GM21619 (cell line): ENCODE results near the gene OR2AE1.

Source experiments
- ATAC-seq: cut with Tn5 transposase; IDR thresholded peaks from one replicate; pipeline ENCODE4 v1.9.1; 2021; ENCODE audit not compliant: unreplicated experiment

The OR2AE1 gene

DNA sequence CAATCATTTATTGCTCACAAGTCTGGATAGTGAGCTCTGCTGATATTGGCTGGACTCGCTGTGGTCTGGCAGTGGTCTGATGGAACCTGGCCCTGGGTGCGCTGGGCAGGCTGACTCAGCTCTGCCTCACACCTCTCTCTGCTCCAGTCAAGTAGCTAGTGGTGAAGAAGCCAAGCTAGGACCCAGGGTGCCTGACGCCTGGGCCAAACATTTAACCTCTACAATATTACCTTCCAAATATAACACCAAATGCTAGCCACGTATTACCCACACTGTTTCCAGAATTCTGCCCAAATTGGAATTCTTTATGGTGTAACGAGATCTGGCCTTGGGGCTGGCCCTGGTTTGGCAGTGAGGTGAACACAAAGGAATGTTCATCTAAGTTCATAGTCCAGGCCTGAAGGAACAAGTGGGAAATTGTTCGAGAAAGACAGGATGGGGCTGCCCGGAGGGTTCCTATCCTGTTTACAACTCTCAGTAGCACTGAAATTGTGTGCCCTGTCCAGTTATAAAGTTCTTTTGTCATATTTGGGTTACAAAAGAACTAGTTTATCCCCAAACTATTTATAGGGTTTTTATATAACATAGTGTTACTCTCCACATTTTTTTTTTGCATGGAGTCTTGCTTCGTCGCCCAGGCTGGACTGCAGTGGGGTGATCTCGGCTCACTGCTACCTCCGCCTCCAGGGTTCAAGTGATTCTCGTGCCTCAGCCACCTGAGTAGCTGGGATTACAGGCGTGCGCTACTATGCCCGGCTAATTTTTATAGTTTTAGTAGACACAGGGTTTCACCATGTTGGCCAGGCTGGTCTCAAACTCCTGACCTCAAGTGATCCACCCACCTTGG lies 16.3 kb downstream of the OR2AE1 start:
- no peak for ATAC-seq

DNA sequence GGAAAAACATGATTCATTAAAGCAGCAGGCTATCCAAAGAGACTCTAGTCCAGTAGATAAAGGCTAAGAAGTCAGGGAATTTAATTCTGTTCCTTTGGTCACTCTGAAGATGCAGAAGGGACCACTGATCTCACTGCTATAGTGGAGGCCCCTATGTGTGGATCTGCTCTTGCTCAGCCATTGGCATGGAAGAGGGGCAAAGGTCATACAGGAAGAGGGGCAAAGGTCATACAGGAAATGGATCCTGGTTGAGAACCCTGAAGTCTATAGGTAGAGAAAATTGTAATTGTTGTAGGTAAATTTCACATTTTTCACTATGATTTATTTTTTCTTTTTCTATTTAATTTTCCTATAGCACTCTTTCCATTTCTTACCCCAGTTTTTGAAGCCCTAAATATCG lies 21.6 kb downstream of the OR2AE1 start:
- no peak for ATAC-seq

DNA sequence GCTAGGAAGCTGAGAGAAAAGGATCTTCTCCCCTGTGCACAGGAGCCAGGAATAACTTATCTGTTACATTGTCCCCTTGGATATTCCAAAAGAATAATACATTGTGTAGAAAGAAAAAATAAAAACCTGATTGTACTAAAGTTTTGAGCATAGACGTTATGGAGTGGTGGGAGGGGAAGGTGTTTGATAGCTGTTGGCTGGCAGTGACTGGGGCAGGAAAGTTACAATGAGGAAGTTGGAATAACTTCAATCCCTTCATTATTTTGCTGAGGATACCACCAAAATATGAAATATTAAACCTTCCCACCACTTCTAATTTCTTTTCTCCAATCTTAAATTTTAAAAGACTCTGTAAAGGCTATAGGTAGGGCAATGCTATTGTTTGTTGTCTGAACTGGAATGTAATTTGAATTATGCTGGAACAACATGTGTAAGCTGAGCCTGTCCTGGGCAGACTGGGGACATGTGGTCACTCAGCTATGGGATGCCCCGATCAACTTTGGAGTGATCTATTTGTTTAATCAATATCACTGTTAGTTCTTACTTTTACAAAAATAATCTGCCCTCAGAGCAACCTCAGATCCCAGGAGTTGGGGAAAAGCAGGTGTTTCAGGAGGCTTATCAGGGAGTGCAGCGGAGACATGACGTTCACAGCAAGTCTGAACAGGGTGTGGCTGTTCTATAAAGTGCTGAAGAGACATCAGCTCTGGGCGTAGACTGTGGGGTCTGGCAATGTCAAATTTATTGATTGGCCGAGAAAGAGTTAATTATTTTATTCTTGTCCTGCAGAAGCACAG lies 28.2 kb downstream of the OR2AE1 start:
- ATAC-seq = no peak

GRCh38 chr7:99844328-99844727 lies 32.5 kb downstream of the OR2AE1 start:
- ATAC-seq = no peak

DNA sequence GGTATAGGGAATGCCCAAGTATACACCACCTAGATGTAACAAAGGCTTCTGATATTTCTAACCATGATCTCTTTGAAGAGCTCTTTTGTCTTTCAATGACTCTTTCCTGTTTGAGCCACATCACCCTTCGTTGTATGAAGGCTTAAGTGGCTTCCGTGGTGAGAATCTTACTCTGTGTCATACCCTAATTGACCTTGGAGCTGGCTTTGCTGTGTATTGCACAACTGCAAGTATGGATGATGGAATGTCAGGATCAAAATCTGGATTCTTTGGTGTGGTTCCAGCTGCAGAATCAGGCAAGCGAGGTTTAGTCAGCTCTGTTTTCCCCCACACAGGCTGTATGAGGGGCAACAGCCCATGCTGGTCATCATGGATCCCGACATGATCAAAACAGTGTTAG lies 33.0 kb downstream of the OR2AE1 start:
- no peak for ATAC-seq

- ATAC-seq = no peak
Measured at GRCh38 chr7:99842926-99843325, 33.9 kb downstream of the OR2AE1 start.

GRCh38 chr7:99840136-99840869 lies 36.5 kb downstream of the OR2AE1 start:
- no peak for ATAC-seq

GRCh38 chr7:99839287-99840021 lies 37.4 kb downstream of the OR2AE1 start:
- no peak for ATAC-seq

- no peak for ATAC-seq
Measured at GRCh38 chr7:99837649-99838361, 39.0 kb downstream of the OR2AE1 start.

- ATAC-seq = no peak
Measured at GRCh38 chr7:99835189-99835588, 41.6 kb downstream of the OR2AE1 start.

DNA sequence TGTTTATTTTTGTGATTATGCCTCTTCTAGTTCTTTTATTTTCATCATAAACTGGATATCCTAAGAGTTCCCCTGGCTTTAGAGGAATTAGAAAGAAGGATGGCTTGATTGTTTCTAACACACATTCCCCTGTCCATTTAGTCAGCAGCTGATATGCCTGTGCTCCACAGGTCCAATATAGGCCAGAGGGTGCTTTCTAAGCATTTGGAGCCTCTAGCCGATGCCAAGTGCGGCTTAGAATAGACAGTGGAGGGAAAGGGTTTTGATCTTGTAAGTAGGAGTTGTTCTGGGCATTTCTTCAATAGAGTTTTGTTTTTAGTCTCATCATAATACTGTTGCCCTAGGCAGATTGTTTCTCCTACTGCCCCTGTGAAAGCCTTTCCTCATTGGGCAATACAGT lies 42.5 kb downstream of the OR2AE1 start:
- no peak for ATAC-seq

GRCh38 chr7:99833289-99833877 lies 43.5 kb downstream of the OR2AE1 start:
- no peak for ATAC-seq

- ATAC-seq = no peak
Measured at GRCh38 chr7:99831595-99831994, 45.2 kb downstream of the OR2AE1 start.

GRCh38 chr7:99829524-99830160 lies 47.2 kb downstream of the OR2AE1 start:
- ATAC-seq = no peak

DNA sequence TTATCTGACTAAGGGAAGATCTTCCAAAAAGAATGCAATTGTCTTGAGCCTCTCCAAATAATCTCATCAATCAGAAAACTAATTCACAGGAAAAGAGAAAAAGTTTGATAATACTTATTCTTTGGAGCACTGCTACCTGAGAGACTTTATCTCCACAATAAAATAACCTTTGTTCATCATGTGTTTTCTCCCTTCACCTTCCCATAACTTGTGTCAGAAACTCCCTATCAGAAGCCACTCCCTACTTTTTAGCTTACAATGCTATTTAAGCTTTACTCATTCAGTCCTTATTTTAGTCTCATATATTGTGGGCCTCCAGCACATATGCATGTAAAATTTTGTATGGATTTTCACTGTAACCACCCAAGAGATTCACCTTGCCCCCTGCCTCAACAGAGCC lies 48.0 kb downstream of the OR2AE1 start:
- ATAC-seq = no peak

- no peak for ATAC-seq
Measured at GRCh38 chr7:99827040-99827778, 49.6 kb downstream of the OR2AE1 start.
